Trophoblast cell (in vitro differentiated cells and primary cell): ENCODE measurements around the gene TUBGCP2.
"Not testable (repeated sequence)": the region's sequence is repeated elsewhere in the genome, so short reads cannot be mapped to it uniquely, and the experiment has no call there.

Source experiments
- DNase-seq, 2 donors: peaks; one replicate each; pipeline ENCODE4 v3.0.0-alpha.2; 2016
- H2AFZ ChIP-seq: 2 replicates; pipeline ENCODE4 v1.6.1; 2013; ENCODE audit warnings: low read length, moderate library complexity, mild to moderate bottlenecking; ENCODE audit not compliant: insufficient read depth, poor library complexity
- H2AK5ac ChIP-seq: 2 replicates; pipeline ENCODE4 v1.6.1; 2013; ENCODE audit warnings: mild to moderate bottlenecking, low read length
- H2BK120ac ChIP-seq: 2 replicates; pipeline ENCODE4 v1.6.1; 2013; ENCODE audit warnings: low read length, mild to moderate bottlenecking, moderate library complexity; ENCODE audit not compliant: insufficient read depth, poor library complexity
- H2BK12ac ChIP-seq: 2 replicates; pipeline ENCODE4 v1.6.1; 2013; ENCODE audit warnings: mild to moderate bottlenecking, low read length, moderate library complexity
- H2BK5ac ChIP-seq: 2 replicates; pipeline ENCODE4 v1.6.1; 2013; ENCODE audit warnings: low read length, low read depth, moderate library complexity, mild to moderate bottlenecking; ENCODE audit not compliant: poor library complexity
- H3K14ac ChIP-seq: 2 replicates; pipeline ENCODE4 v1.6.1; 2013; ENCODE audit warnings: mild to moderate bottlenecking, low read length
- H3K18ac ChIP-seq: 2 replicates; pipeline ENCODE4 v1.6.1; 2013; ENCODE audit warnings: mild to moderate bottlenecking, low read length
- H3K23ac ChIP-seq: 2 replicates; pipeline ENCODE4 v1.6.1; 2013; ENCODE audit warnings: low read length
- H3K27ac ChIP-seq: 2 replicates; pipeline ENCODE4 v1.5.1; 2013; ENCODE audit warnings: low read depth, mild to moderate bottlenecking, inconsistent platforms, low read length, moderate library complexity
- H3K27me3 ChIP-seq: 2 replicates; pipeline ENCODE4 v1.6.1; 2013; ENCODE audit warnings: inconsistent platforms, mild to moderate bottlenecking, low read length, moderate library complexity; ENCODE audit not compliant: insufficient read depth
- H3K36me3 ChIP-seq, 2 experiments: 1 replicate in 1 of 2; 2 replicates in 1 of 2; pipeline ENCODE4 v1.6.1; 2013; ENCODE audit warnings: low read length in 2 of 2, mild to moderate bottlenecking in 2 of 2, moderate library complexity in 1 of 2; ENCODE audit not compliant: insufficient read depth in 2 of 2, control insufficient read depth in 1 of 2
- H3K4ac ChIP-seq: 2 replicates; pipeline ENCODE4 v1.6.1; 2013; ENCODE audit warnings: low read depth, mild to moderate bottlenecking, low read length, moderate library complexity
- H3K4me1 ChIP-seq, 2 experiments: 1 replicate in 1 of 2; 2 replicates in 1 of 2; pipeline ENCODE4 v1.6.1; 2013; ENCODE audit warnings: low read length in 2 of 2, mild to moderate bottlenecking in 2 of 2, moderate library complexity in 1 of 2; ENCODE audit not compliant: insufficient read depth in 2 of 2, control insufficient read depth in 1 of 2
- H3K4me2 ChIP-seq: 2 replicates; pipeline ENCODE4 v1.6.1; 2013; ENCODE audit warnings: inconsistent platforms, mild to moderate bottlenecking, low read length, moderate library complexity
- H3K4me3 ChIP-seq: 2 replicates; pipeline ENCODE4 v1.5.1; 2013; ENCODE audit warnings: mild to moderate bottlenecking, low read depth, low read length, inconsistent platforms
- H3K79me1 ChIP-seq: one replicate; pipeline ENCODE4 v1.6.1; 2013; ENCODE audit warnings: low read length
- H3K79me2 ChIP-seq: 2 replicates; pipeline ENCODE4 v1.6.1; 2013; ENCODE audit warnings: low read length, mild to moderate bottlenecking; ENCODE audit not compliant: control insufficient read depth, insufficient read depth, poor library complexity
- H3K9ac ChIP-seq: 2 replicates; pipeline ENCODE4 v1.6.1; 2013; ENCODE audit warnings: mild to moderate bottlenecking, low read length
- H3K9me3 ChIP-seq: 2 replicates; pipeline ENCODE4 v1.6.1; 2013; ENCODE audit warnings: low read depth, mild to moderate bottlenecking, control low read depth, inconsistent platforms, low read length; ENCODE audit not compliant: insufficient read depth
- H4K12ac ChIP-seq: 2 replicates; pipeline ENCODE4 v1.6.1; 2013; ENCODE audit warnings: low read depth, mild to moderate bottlenecking, low read length, moderate library complexity
- H4K8ac ChIP-seq: 2 replicates; pipeline ENCODE4 v1.6.1; 2013; ENCODE audit warnings: low read depth, mild to moderate bottlenecking, low read length, moderate library complexity
- H4K91ac ChIP-seq: one replicate; pipeline ENCODE4 v1.6.1; 2013; ENCODE audit warnings: low read depth, mild to moderate bottlenecking, low read length, moderate library complexity
- WGBS: extraction: QIAGEN DNeasy Blood & Tissue Kit; methylation state at CpG from one replicate; pipeline ENCODE4 v1.1.7; 2013; ENCODE audit warnings: missing lambda C conversion rate; ENCODE audit not compliant: insufficient read length, insufficient coverage; ENCODE audit errors: extremely low coverage; 5-methylcytosine and 5-hydroxymethylcytosine counted together

Gene TUBGCP2

GRCh38 chr10:133324198-133324792 is 15.6 kb upstream of the TUBGCP2 start:
- Histone ChIP-seq H2BK12ac (no peak overlapping the region), H3K18ac (no peak overlapping the region), H3K14ac (no peak overlapping the region), H3K4me3 (no peak overlapping the region), H3K9ac (no peak overlapping the region), H3K27ac (no peak overlapping the region), H4K91ac (no peak overlapping the region), H4K8ac (no peak overlapping the region), H3K36me3 (no peaks in the 10 kb centered on the region), H3K9me3 (peaks cover 8% of the 10 kb centered on the region), H3K23ac (no peak overlapping the region), H3K27me3 (peaks cover 21% of the 10 kb centered on the region), H3K79me1 (no peaks in the 10 kb centered on the region), H2BK5ac (no peak overlapping the region), H2AK5ac (no peak overlapping the region), H3K4me1 (peaks cover 7 to 16% of the 10 kb centered on the region in 2 experiments), H4K12ac (no peak overlapping the region), H2BK120ac (no peak overlapping the region), H3K4ac (no peak overlapping the region), H2AFZ (no peak overlapping the region), H3K4me2 (no peak overlapping the region), H3K79me2 (no peaks in the 10 kb centered on the region)
- peak in 1 of 2 donors; percentile 26 for DNase-seq
- no CpG with 5 or more reads among the region's 13 CpGs for WGBS

- not testable (repeated sequence) for H3K79me1 ChIP-seq, H3K23ac ChIP-seq, H4K12ac ChIP-seq, H2BK5ac ChIP-seq, H3K14ac ChIP-seq, H3K36me3 ChIP-seq, H3K4me2 ChIP-seq, H3K79me2 ChIP-seq, H2BK120ac ChIP-seq, H3K9ac ChIP-seq, H2AK5ac ChIP-seq, H3K18ac ChIP-seq, H3K27ac ChIP-seq, H2BK12ac ChIP-seq, H4K8ac ChIP-seq, H3K4me3 ChIP-seq, H2AFZ ChIP-seq, H3K4ac ChIP-seq, DNase-seq, H4K91ac ChIP-seq
- WGBS = no CpG with 5 or more reads among the region's 14 CpGs
- Histone ChIP-seq H3K27me3 (peaks cover 21% of the 10 kb centered on the region), H3K4me1 (peaks cover 8 to 15% of the 10 kb centered on the region in 2 experiments), H3K9me3 (peaks cover 10% of the 10 kb centered on the region)
Measured at GRCh38 chr10:133322064-133322709, 13.5 kb upstream of the TUBGCP2 start.

- DNase-seq = not testable (repeated sequence)
- no CpG with 5 or more reads among the region's 6 CpGs for WGBS
Measured at GRCh38 chr10:133320852-133321422, 12.3 kb upstream of the TUBGCP2 start.

GRCh38 chr10:133318494-133319127 is 9.9 kb upstream of the TUBGCP2 start:
- peak overlapping the region; percentile 59 for H2AFZ ChIP-seq
- H3K36me3 ChIP-seq = no peaks in the 10 kb centered on the region
- H3K4me2 ChIP-seq = peak overlapping the region; percentile 57
- H2AK5ac ChIP-seq = no peak overlapping the region
- no peak overlapping the region for H2BK5ac ChIP-seq
- H2BK12ac ChIP-seq = no peak overlapping the region
- H3K4me3 ChIP-seq = no peak overlapping the region
- H3K9ac ChIP-seq = no peak overlapping the region
- H4K91ac ChIP-seq = no peak overlapping the region
- no peak overlapping the region for H3K14ac ChIP-seq
- H3K23ac ChIP-seq = no peak overlapping the region
- no peak overlapping the region for H4K8ac ChIP-seq
- peak; percentile 33 to 61 for DNase-seq
- no peak overlapping the region for H4K12ac ChIP-seq
- H3K4me1 ChIP-seq = peaks cover 2 to 4% of the 10 kb centered on the region in 2 experiments
- no peaks in the 10 kb centered on the region for H3K79me1 ChIP-seq
- H3K4ac ChIP-seq = no peak overlapping the region
- H3K27ac ChIP-seq = no peak overlapping the region
- H3K18ac ChIP-seq = no peak overlapping the region
- no peaks in the 10 kb centered on the region for H3K79me2 ChIP-seq
- H3K9me3 ChIP-seq = peaks cover 7% of the 10 kb centered on the region
- no CpG with 5 or more reads among the region's 51 CpGs for WGBS
- H3K27me3 ChIP-seq = no peaks in the 10 kb centered on the region
- no peak overlapping the region for H2BK120ac ChIP-seq

More at GRCh38 chr10:133320852-133321422, 12.3 kb upstream of the TUBGCP2 start:
- not testable (repeated sequence) for H3K79me2 ChIP-seq, H3K36me3 ChIP-seq, H3K4me1 ChIP-seq, H3K9ac ChIP-seq, H3K14ac ChIP-seq, H3K9me3 ChIP-seq, H3K27ac ChIP-seq, H2BK5ac ChIP-seq, H2AFZ ChIP-seq, H3K79me1 ChIP-seq, H3K18ac ChIP-seq, H3K23ac ChIP-seq, H3K4me3 ChIP-seq, H4K91ac ChIP-seq, H4K12ac ChIP-seq, H2AK5ac ChIP-seq, H2BK120ac ChIP-seq, H2BK12ac ChIP-seq, H3K4me2 ChIP-seq, H4K8ac ChIP-seq, H3K4ac ChIP-seq
- H3K27me3 ChIP-seq = peaks cover 13% of the 10 kb centered on the region
